ENCODE measurements around the gene ZNF358.
A peak's percentile ranks its signal among the peaks of the same experiment; 100 is the strongest.

Gene ZNF358

GRCh38 chr19:7515645-7516151, at the start of gene ZNF358:
TSS of gene ZNF358 (plus strand) at chr19:7516103. CDS start at chr19:7519243, 3,140 bp downstream.
- DNase-seq (ENCODE audit: low spot score): peak; percentile 83

DNA sequence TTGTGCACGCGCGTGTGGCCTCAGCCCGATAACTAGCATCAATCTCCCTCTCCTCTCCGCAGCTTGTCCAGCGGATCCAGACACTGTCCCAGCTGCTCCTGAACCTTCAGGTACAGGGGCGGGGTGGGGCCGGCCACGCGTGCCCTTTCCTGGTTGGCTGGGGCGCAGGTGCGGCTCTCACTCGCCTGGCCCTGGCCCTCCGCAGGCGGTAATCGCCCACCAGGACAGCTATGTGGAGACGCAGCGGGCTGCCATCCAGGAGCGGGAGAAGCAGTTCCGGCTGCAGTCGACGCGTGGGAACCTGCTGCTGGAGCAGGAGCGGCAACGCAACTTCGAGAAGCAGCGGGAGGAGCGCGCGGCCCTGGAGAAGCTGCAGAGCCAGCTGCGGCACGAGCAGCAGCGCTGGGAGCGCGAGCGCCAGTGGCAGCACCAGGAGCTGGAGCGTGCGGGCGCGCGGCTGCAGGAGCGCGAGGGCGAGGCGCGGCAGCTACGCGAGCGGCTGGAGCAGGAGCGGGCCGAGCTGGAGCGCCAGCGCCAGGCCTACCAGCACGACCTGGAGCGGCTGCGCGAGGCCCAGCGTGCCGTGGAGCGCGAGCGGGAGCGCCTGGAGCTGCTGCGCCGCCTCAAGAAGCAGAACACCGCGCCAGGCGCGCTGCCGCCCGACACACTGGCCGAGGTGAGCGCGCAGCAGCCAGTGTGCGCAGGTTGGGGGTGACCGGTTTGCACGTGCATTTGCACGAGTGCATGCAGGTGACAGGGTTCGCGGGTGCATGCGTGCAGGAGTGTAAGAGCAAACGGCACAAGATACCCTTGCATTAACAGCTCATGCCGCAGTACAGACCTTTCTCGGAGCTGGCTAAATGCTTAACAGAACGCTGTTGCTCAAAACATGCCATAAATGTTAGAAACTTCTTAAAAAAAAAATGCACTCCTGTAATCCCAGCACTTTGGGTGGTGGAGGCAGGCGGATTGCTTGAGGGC, 48.6 kb upstream of the ZNF358 start:
- no peak for DNase-seq (ENCODE audit: low spot score)

DNA sequence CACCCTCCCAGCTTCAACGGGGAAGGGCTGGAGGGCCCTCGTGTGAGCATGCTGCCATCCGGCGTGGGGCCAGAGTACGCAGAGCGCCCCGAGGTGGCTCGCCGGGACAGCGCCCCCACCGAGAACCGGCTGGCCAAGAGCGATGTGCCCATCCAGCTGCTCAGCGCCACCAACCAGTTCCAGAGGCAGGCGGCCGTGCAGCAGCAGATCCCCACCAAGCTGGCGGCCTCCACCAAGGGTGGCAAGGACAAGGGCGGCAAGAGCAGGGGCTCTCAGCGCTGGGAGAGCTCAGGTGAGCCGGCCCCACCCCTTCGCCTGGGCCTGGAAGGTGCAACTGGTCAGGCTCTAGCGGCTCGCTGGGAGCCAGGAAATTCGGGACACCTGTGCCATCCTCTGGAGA, 47.1 kb upstream of the ZNF358 start:
- no peak for DNase-seq (ENCODE audit: low spot score)

DNA sequence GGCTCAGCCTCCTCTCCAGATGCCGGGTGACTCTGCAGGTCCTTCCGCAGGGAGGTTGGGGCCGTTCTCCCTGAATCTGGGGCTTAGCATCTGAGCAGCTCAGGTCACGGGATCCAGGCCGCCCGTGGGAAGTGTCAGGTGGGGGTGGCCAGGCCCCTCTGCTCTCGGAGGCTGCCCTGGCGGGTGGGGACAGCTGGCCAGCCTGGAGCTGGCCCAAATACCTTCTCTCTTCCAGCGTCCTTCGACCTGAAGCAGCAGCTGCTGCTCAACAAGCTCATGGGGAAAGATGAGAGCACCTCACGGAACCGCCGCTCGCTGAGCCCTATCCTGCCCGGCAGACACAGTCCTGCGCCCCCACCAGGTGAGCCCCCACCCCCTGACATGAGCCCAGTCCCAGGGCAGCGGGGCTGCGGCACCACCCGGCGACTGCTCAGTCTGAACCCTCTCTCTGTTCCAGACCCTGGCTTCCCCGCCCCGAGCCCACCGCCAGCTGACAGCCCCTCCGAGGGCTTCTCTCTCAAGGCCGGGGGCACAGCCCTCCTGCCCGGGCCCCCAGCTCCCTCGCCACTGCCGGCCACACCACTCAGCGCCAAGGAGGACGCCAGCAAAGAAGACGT, 46.1 kb upstream of the ZNF358 start:
- DNase-seq (ENCODE audit: low spot score): no peak

DNA sequence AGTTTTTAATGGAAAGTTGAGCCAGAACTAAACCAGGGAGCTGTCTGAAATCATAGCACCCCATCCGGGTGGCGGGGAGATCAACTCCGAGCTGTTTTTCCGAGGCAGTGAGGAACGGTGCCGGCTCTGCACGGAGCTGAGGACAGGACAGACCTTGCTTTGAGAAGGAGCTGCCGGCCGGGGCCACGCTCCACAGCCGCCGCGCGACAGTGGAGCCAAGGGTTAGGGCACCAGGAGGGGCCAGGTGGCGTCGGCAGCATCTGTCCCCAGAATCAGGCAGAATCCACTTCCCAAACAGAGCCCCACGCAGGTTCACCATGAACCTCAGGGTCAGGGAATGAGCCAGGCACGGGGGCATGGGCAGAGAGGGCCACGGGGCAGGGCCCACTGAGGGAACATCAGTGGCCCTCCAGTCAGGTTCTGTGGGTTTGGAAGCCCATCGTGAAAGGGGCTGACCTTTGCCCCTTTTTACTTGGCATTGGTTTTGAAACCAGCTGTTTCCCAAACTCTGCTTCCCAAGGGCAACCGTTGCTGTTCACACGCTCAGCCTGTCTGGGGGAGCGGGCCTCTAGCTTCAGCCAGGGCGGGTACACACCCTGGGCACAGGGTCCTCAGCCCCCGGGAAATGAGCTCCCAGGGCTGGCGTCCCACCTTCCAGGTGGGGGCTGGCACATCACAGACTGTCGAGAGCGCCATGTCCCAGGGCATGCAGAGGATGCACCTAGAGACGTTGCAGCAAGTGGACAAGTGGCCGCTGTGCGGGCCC, 45.2 kb upstream of the ZNF358 start:
- DNase-seq (ENCODE audit: low spot score): no peak

GRCh38 chr19:7471696-7472615, 43.9 kb upstream of the ZNF358 start:
- DNase-seq (ENCODE audit: low spot score): no peak

GRCh38 chr19:7475665-7476064, 40.2 kb upstream of the ZNF358 start:
- DNase-seq (ENCODE audit: low spot score): no peak

- no peak for DNase-seq (ENCODE audit: low spot score)
Measured at GRCh38 chr19:7476241-7476640, 39.7 kb upstream of the ZNF358 start.

DNA sequence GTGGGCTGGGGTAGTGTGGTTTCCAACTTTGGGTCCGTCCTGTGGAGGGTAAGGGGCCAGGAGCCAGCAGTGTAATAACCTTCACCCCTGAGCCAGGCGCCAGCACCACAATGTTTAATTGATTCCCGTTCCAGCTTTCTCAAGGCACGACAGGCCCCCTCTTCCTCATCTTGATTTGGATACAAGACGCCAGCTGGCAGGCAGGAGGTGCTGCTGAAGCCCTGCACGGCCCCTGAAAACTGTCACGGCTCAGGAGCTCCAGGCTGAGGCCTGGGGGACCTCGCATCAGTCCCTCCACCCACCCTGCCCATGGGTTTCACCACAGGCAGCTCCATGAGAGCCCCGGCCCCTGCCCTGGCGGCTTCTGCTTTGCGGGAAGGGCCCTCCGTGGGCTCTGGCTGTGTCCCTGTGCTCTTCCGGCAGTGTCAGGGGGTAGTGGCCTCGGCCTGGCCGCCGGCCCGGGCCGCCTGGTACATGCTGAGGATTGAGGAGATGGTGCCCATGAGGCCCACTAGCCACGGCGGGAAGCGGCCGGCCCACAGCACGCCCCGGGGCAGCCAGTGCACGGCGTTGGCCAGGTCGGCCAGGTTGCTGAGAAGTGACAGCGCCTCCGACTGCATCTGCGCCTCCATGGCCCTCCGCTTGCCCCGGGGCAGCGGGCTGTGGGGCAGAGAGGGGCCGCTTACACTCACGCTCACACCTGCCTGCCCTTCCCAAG, 39.0 kb upstream of the ZNF358 start:
- DNase-seq (ENCODE audit: low spot score): no peak

DNA sequence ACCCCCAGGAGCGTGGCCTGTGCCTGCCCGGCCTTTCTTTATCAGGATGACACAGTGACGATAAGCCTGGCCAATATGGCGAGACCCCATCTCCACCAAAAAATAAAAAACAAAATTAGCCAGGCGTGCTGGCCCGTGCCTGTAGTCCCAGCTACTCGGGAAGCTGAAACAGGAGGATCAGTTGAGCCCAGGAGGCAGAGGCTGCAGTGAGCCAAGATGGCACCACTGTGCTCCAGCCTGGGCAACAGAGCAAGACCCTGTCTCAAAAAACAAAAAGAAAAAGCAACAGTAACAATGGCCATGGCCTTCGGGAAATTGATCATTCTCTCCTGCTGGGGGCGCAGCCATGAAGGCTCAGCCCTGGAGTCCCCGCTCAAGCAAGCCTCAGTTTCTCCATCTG, 38.1 kb upstream of the ZNF358 start:
- no peak for DNase-seq (ENCODE audit: low spot score)

DNA sequence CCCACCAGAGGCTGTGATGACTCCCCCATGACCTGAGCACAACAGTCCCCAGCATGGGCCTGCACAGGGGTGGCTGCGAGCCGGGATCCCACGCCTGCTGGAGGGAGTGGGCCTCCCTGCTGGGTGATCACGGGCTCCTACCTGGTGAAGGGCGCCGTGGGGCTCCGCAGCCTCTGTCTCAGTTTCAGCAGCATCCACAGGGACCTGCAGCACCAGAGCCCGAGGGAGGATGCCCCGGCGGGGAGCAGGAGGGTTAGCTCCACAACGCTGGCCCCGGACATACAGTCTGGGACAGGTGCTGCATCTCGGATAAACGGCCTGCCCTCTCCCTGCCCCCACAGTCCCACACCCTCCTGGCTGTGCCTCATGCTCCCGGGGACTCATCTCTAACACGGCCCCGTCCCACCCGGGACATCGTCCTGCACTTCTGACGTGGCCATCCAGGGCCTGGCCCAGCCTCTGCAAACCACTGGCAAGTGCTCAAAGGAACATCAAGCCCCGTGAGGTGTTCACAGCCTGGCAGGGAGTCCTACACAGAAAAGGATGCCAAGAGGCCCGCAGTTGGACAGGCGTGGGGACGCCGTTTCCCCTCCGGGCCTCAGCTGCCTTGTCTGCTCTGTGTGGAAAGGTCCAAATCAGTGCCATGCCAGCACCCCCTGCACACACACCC, 37.6 kb upstream of the ZNF358 start:
- DNase-seq (ENCODE audit: low spot score): no peak

DNA sequence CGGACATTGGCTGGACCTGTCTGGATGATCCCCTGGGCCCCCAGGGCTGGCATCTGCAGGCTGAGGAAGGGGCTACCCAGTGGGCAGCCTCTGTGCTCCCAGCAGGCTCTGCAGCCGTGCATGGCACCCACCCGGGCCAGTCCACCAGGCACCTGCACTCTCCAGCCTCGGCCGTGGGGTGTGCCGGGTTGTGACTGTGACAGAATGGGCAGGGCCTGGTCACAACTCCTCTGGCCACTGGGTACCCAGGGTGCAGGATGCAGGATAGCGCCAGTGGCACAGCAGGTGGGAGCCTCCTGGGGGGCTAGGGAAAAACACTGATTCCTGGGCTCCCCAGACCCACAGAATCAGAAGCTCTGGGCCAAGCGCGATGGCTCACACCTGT, 37.1 kb upstream of the ZNF358 start:
- no peak for DNase-seq (ENCODE audit: low spot score)

DNA sequence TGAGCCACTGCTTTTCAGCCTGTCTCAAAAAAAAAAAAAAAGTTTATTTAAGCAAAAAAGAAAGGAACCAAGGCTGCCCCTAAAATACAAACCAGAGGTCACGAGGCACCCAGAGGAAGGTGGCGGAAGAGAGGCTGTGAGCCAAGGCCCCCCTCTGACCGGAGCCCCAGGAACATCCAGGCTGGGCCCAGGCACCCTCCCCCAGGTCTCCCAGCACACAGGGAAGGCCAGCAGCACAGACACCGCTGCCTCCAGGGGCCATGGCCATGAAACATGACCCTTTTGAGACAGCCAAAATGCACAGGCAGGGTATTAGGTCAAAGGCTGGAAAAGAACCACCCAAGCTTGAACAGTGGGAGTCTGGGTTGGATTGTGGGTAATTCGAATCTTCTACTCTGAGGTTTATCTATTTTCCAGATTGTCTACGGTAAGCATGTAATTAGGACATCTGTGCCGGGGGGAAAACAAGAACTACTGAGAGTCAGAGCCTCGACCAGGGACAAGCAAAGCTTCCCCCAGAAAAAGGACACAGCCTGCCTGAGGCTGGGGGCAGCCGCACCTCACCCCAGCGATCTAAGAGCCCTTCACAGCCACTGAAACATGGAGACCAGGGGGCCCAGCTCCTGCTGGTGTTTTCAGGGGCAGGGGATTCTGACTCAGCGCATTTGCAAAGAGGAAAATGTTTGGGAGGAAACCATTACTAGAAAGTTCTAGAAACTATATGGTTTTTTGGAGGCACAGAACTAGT, 35.5 kb upstream of the ZNF358 start:
- no peak for DNase-seq (ENCODE audit: low spot score)

- DNase-seq (ENCODE audit: low spot score): no peak
Measured at GRCh38 chr19:7480970-7481255, 35.0 kb upstream of the ZNF358 start.

DNA sequence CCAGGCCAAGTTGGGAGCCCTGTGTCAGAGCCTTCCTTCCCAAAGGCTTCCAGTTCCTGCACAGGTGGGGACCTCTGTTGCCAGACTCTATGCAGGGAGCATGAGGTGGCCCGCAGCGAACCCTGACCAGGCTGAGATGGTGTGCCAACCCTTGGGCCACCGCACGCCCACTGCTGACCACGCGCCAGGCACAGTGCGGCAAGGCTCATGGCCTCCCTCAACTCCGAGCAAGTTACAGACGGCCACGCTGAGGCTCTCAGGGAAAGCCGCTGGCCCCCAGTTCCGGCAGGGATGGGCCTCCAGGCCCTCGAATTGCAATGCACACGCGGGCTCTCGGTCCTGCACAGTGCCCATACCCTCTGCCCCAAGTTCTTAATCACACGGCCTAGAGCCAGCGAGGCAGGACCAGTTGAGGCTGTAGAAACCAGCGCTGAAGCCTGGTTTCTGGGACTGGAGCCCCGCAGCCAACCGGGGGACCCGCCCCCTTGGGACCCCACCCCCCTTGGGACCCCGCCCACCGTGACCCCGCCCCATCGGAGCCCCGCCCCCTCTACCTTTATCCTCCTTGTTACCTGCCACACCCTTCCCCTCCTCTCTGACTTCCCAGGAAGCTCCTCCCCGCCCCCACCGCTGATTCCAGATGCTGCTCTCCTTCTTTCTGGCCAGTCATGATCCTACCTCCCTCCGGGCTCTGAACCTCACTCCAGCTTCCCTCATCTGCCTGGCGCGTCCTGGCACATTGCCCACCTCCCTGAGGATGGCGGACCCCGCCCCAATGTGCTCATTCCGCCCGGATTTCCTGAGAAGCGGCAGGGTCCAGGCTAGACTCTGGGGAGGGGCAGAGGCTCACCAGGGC, 33.1 kb upstream of the ZNF358 start:
- no peak for DNase-seq (ENCODE audit: low spot score)

DNA sequence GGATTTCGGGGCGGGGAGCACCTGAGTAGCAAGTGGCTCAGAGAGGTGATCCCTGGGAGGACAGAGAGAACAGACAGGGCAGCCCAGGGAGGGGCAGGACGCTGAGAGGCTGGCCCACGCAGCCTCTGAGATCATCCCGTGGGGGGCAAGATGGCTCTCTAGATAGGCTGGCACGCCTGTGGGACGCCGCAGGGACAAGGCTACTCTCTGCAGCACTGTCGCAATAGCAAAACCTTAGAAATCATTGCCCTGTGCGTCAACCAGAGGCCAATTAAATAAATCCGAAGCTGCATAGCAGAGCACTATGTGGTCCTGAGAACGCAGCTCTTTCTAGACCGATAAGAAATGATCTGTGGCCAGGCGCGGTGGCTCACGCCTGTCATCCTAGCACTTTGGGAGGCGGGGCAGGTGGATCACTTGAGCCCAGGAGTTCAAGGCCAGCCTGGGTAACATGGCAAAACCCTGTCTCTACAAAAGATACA, 32.1 kb upstream of the ZNF358 start:
- DNase-seq (ENCODE audit: low spot score): no peak

- no peak for DNase-seq (ENCODE audit: low spot score)
Measured at GRCh38 chr19:7486923-7487322, 29.0 kb upstream of the ZNF358 start.

DNA sequence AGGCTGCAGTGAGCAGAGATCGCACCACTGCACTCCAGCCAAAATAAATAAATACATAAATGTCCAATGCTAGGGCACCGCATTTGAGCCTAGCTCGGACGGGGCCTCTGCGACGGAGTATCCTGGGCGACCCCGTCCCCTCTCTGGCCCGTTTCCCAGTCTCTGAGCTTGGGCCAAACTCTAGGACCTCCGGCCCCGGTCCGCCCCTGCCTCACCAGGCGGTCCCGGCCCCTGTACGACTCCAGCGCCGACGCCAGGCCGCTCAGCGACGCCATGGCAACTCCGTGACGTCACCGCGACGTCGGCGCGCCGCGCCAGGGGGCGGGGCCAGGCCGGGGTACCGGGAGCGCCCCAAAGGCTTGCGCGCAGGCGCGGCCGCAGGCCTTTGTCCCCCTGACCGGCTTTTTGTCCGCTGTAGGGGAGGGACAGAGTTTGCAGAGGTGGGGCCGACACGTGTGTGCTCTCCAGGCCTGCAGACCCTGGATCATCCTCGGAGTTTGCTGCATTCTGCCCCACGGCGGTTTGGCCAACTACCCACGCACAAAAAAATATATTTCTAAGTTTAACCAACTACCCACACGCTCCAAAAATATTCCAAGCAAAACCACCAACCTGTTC, 27.1 kb upstream of the ZNF358 start, which contains the start of gene PEX11G:
Gene PEX11G (minus strand): TSS at position 300 of the 618 bp plus-strand sequence. CDS start 25 bp downstream, at position 275.
- peak; percentile 96 for DNase-seq (ENCODE audit: low spot score)

All from left forelimb (tissue), 1 donor.